Neural progenitor cell (in vitro differentiated cells): Measurements from ENCODE around the gene HSD3B7.

Source experiments
- CTCF ChIP-seq: fragments of 200-600 bp; sonication (generic); IDR thresholded peaks from 2 replicates; pipeline ENCODE4 v1.5.1; 2017; ENCODE audit warnings: antibody characterized with exemption, mild to moderate bottlenecking
- EZH2 ChIP-seq: fragments of 200-600 bp; sonication (generic); IDR thresholded peaks from 2 replicates; pipeline ENCODE4 v1.6.1; 2017; ENCODE audit warnings: antibody characterized with exemption, mild to moderate bottlenecking, moderate library complexity

- TF ChIP-seq CTCF (no peak), EZH2 (no peak)
These were observed 1.6 kb upstream of the HSD3B7 start for GRCh38 chr16:30983289-30983889.
